Peyer's patch (tissue), 4 donors: ENCODE measurements around the gene ETFA. TPM values are rescaled to one million over a fixed set of nuclear protein-coding genes. Genes with fewer than 3 reads are reported as not detected.
"Not testable (repeated sequence)": the region's sequence is repeated elsewhere in the genome, so short reads cannot be mapped to it uniquely, and the experiment has no call there.

Source experiments
- DNase-seq, 3 donors: peaks; one replicate each; pipeline ENCODE4 v3.0.0-alpha.2; 2017 to 2019
- H3K27ac ChIP-seq, 4 donors: fragments of 200-600 bp; sonication (generic); one replicate each; pipeline ENCODE4 v1.5.1; 2016 to 2019
- H3K27me3 ChIP-seq, 2 donors: fragments of 200-600 bp; sonication (generic); one replicate each; pipeline ENCODE4 v1.5.1; 2019
- H3K36me3 ChIP-seq, 3 donors: fragments of 200-600 bp; sonication (generic); one replicate each; pipeline ENCODE4 v1.5.1; 2016 to 2019
- H3K4me1 ChIP-seq, 4 donors: fragments of 200-600 bp; sonication (generic); one replicate each; pipeline ENCODE4 v1.5.1; 2016 to 2019
- H3K4me3 ChIP-seq, 4 donors: fragments of 200-600 bp; sonication (generic); 1 replicate in 3 of 4; 2 replicates in 1 of 4; pipeline ENCODE4 v1.5.1; 2016 to 2019; ENCODE audit warnings: mild to moderate bottlenecking in 1 of 4
- H3K9me3 ChIP-seq, 4 donors: fragments of 200-600 bp; sonication (generic); one replicate each; pipeline ENCODE4 v1.5.1; 2016 to 2019; ENCODE audit warnings: mild to moderate bottlenecking in 1 of 4
- POLR2A ChIP-seq, 2 donors: fragments of 450-650 bp; IDR thresholded peaks; one replicate each; pipeline ENCODE4 v1.5.1; 2017; ENCODE audit warnings: antibody characterized with exemption in 2 of 2, mild to moderate bottlenecking in 2 of 2, moderate library complexity in 2 of 2
- total RNA-seq, 4 donors: library from RNA; depleted of rRNA; stranded (reverse); fragments of >200 nt; gene quantifications; one replicate each; pipeline ENCODE4 v1.1.0, GENCODE V29; 2016
- TF ChIP-seq, protein P1 (sequence below), 6 experiments: fragments of 450-650 bp in 4 of 6; fragments of 200-600 bp in 2 of 6; sonication (generic) in 1 of 6; IDR thresholded peaks; one replicate each; pipeline ENCODE4 v1.5.1; 2017 to 2019; ENCODE audit warnings: antibody characterized with exemption in 6 of 6, mild to moderate bottlenecking in 3 of 6, moderate library complexity in 1 of 6

ETFA gene
- total RNA-seq, 4 donors from 2014 or later, result 110 to 175 (median 163) TPM

DNA sequence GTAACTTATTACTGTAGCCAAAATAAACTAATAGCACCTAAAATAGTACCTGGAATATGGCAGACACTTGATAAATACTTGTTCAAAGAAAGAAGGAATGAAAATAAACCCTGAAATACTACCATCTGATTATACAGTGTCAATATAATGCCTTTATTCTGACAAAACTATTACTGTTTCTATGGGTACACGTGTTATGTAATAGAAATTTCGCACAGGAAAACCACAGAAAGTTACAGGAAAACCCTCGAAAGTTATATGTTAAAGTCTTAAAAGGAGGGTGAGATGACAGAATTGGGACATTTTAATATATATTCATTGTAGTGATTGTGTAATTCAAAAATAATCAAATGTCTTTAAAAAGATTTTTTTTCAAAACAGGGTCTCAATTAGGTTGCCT lies 28.8 kb downstream of the ETFA start:
- Histone ChIP-seq H3K27me3 (no peaks in the 10 kb centered on the region), H3K4me1 (peaks cover 0 to 5% (median 0%) of the 10 kb centered on the region in 4 donors), H3K4me3 (no peak overlapping the region), H3K9me3 (no peaks in the 10 kb centered on the region), H3K27ac (no peak overlapping the region), H3K36me3 (peaks cover 0 to 61% (median 0%) of the 10 kb centered on the region in 3 donors)
- TF ChIP-seq POLR2A (IDR thresholded peaks at IDR 0.05), result no peak
- TF ChIP-seq, protein P1, sequence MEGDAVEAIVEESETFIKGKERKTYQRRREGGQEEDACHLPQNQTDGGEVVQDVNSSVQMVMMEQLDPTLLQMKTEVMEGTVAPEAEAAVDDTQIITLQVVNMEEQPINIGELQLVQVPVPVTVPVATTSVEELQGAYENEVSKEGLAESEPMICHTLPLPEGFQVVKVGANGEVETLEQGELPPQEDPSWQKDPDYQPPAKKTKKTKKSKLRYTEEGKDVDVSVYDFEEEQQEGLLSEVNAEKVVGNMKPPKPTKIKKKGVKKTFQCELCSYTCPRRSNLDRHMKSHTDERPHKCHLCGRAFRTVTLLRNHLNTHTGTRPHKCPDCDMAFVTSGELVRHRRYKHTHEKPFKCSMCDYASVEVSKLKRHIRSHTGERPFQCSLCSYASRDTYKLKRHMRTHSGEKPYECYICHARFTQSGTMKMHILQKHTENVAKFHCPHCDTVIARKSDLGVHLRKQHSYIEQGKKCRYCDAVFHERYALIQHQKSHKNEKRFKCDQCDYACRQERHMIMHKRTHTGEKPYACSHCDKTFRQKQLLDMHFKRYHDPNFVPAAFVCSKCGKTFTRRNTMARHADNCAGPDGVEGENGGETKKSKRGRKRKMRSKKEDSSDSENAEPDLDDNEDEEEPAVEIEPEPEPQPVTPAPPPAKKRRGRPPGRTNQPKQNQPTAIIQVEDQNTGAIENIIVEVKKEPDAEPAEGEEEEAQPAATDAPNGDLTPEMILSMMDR (IDR thresholded peaks at IDR 0.05), result no peak
- DNase-seq, result no peak

DNA sequence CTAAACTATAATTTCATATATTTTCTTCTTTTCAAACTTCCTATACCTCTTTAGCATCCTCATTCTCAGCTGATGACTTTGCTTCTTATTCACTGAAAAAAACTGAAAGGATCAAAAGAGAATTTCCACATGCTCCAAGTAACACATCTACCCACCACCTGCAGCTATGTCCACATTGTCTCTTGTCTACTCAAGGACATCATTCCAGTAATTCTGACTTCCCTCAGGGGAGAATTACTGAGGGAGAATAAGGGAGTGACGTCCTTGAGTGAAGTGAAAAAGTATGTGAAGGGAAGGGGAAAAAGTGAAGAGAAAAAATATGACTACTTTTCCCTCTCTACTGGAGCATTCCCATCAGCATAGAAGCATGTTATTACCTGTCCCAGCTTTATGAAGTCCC lies 32.6 kb downstream of the ETFA start:
- TF ChIP-seq POLR2A (IDR thresholded peaks at IDR 0.05), result no peak
- TF ChIP-seq, protein P1 (IDR thresholded peaks at IDR 0.05), result no peak
- no peaks in the 10 kb centered on the region for H3K27me3 ChIP-seq
- H3K36me3 ChIP-seq, result peaks cover 0 to 53% (median 0%) of the 10 kb centered on the region in 3 donors
- H3K4me3 ChIP-seq, result no peak overlapping the region
- DNase-seq, result no peak
- H3K4me1 ChIP-seq, result no peaks in the 10 kb centered on the region
- H3K27ac ChIP-seq, result no peak overlapping the region
- H3K9me3 ChIP-seq, result no peaks in the 10 kb centered on the region

DNA sequence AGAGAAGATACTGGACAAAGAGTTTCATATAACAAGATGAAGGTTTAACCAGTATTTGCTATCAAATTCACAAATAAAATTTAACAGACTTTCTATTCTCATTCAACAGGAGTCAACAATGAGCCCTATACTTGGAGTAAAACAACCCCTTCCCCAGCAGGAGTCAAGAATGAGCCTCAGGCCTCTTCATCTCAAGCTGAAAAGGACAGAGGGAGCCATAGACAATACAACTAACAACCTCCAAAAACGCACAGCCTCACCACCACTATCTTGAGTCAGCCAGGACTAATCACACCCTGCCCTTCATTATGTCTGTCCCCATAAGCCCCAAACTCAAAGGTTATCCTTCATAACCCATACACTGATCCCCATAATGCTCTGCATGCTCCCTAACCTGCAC lies 36.4 kb downstream of the ETFA start:
- no peaks in the 10 kb centered on the region for H3K9me3 ChIP-seq
- H3K4me3 ChIP-seq, result no peak overlapping the region
- no peak for DNase-seq
- no peaks in the 10 kb centered on the region for H3K27me3 ChIP-seq
- peaks cover 0 to 62% (median 0%) of the 10 kb centered on the region in 3 donors for H3K36me3 ChIP-seq
- no peak overlapping the region for H3K27ac ChIP-seq
- no peak for TF ChIP-seq POLR2A (IDR thresholded peaks at IDR 0.05)
- TF ChIP-seq, protein P1 (IDR thresholded peaks at IDR 0.05), result no peak
- no peaks in the 10 kb centered on the region for H3K4me1 ChIP-seq

DNA sequence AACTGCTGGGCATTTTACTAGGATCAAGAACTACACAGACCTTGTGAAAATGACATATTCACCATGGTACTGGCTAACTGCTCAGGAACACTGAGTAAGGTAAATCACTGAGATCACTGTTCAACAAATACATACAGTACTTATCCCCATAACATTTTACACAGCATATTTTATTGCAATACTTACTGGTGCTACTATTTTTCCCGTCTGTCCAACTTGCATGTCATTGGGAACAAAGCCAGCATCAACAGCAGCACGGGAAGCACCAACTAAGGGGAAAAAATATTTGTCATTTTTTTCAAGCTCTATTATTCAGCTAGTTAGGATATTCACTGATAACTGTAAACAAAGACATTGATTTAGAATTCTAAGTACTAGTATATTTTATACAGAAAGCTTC lies 37.0 kb downstream of the ETFA start:
- H3K4me3 ChIP-seq, result no peak overlapping the region
- no peaks in the 10 kb centered on the region for H3K27me3 ChIP-seq
- TF ChIP-seq POLR2A (IDR thresholded peaks at IDR 0.05), result no peak
- TF ChIP-seq, protein P1 (IDR thresholded peaks at IDR 0.05), result no peak
- DNase-seq, result no peak
- peaks cover 0 to 66% (median 0%) of the 10 kb centered on the region in 3 donors for H3K36me3 ChIP-seq
- H3K4me1 ChIP-seq, result no peaks in the 10 kb centered on the region
- H3K27ac ChIP-seq, result no peak overlapping the region
- H3K9me3 ChIP-seq, result no peaks in the 10 kb centered on the region

DNA sequence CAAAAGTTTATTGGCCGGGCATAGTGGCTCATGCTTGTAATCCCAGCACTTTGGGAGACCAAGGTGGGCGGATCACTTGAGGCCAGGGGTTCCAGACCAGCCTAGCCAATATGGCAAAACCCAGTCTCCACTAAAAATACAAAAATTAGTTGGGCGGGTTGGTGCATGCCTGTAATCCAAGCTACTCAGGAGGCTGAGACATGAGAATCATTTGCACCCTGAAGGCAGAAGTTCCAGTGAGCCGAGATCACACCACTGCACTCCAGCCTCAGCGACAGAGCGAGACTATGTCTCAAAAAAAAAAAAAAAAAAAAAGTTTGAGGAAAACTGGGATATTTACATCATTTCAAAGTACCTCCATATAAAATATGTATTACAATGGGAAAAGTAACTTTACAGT lies 40.4 kb downstream of the ETFA start:
- Histone ChIP-seq H3K4me3 (no peak overlapping the region), H3K4me1 (no peaks in the 10 kb centered on the region), H3K27me3 (no peaks in the 10 kb centered on the region), H3K27ac (no peak overlapping the region), H3K36me3 (peaks cover 0 to 81% (median 0%) of the 10 kb centered on the region in 3 donors), H3K9me3 (peaks cover 0 to 4% (median 0%) of the 10 kb centered on the region in 4 donors)
- DNase-seq, result no peak
- TF ChIP-seq, protein P1 (IDR thresholded peaks at IDR 0.05), result no peak
- no peak for TF ChIP-seq POLR2A (IDR thresholded peaks at IDR 0.05)

DNA sequence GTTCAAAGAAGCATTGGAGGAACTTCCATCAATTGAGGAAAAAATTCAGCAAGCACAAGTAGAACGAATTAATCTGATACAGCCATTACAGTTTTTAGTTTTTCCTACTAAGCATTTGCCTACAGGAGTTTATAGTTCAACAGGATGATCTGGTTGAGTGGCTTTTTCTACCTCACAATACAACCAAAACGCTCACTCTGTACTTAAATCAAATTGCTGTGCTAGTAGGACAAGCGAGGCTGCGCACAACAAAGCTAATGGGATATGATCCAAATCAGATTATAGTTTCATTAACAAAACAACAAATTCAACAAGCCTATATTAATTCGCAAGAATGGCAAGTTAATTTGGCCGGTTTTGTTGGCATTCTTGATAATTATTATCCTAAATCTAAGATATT lies 44.2 kb downstream of the ETFA start:
- peaks cover 0 to 94% (median 0%) of the 10 kb centered on the region in 3 donors for H3K36me3 ChIP-seq
- no peaks in the 10 kb centered on the region for H3K27me3 ChIP-seq
- DNase-seq, result no peak
- H3K27ac ChIP-seq, result no peak overlapping the region
- no peak overlapping the region for H3K4me3 ChIP-seq
- H3K4me1 ChIP-seq, result no peaks in the 10 kb centered on the region
- TF ChIP-seq, protein P1 (IDR thresholded peaks at IDR 0.05), result no peak
- TF ChIP-seq POLR2A (IDR thresholded peaks at IDR 0.05), result no peak
- H3K9me3 ChIP-seq, result peaks cover 0 to 26% (median 0%) of the 10 kb centered on the region in 4 donors

DNA sequence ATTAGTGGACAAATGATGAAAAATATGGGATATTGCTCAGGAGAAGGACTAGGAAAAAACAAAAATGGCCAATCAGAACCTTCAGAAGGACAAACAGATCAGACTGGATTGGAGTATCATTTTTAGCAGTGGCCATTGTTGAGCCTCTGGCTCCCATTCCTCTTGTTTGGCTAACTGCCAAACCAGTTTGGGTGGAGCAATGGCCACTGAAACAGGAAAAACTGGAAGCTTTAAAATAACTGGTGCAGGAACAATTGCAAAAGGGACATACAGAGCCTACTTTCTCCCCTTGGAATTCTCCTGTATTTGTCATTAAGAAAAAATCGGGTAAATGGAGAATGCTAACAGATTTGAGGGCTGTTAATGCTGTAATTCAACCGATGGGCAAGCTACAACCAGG lies 45.5 kb downstream of the ETFA start:
- not testable (repeated sequence) for DNase-seq, H3K27me3 ChIP-seq, H3K4me1 ChIP-seq, H3K27ac ChIP-seq, H3K4me3 ChIP-seq
- Histone ChIP-seq H3K36me3 (peaks cover 0 to 91% (median 0%) of the 10 kb centered on the region in 3 donors), H3K9me3 (peaks cover 0 to 26% (median 0%) of the 10 kb centered on the region in 4 donors)
